Left renal cortex interstitium (tissue), 4 donors: ENCODE measurements around the gene ANKRD65. TPM values are rescaled to one million over a fixed set of nuclear protein-coding genes. Genes with fewer than 3 reads are reported as not detected.
"Not testable (repeated sequence)": the region's sequence is repeated elsewhere in the genome, so short reads cannot be mapped to it uniquely, and the experiment has no call there.

Experiments used
- DNase-seq, 4 donors: peaks; one replicate each; pipeline ENCODE4 v3.0.0-alpha.2; 2013; ENCODE audit warnings: low read depth in 4 of 4, low spot score in 2 of 4, missing footprints in 1 of 4
- polyA plus RNA-seq, 4 donors: library from polyadenylated mRNA; unstranded; fragments of 120-200 nt; gene quantifications; one replicate each; pipeline ENCODE4 v1.2.1, GENCODE V29; 2013; ENCODE audit not compliant: insufficient read length in 4 of 4

The ANKRD65 gene
- polyA plus RNA-seq, 4 donors: 5.1 to 27.6 (median 12.1) TPM

- no peak for DNase-seq
These were observed 10.8 kb upstream of the ANKRD65 start for GRCh38 chr1:1431845-1432273.

GRCh38 chr1:1430992-1431844 lies 10.1 kb upstream of the ANKRD65 start:
- no peak for DNase-seq

- DNase-seq: no peak
These were observed 9.3 kb upstream of the ANKRD65 start for GRCh38 chr1:1430114-1430982.

DNA sequence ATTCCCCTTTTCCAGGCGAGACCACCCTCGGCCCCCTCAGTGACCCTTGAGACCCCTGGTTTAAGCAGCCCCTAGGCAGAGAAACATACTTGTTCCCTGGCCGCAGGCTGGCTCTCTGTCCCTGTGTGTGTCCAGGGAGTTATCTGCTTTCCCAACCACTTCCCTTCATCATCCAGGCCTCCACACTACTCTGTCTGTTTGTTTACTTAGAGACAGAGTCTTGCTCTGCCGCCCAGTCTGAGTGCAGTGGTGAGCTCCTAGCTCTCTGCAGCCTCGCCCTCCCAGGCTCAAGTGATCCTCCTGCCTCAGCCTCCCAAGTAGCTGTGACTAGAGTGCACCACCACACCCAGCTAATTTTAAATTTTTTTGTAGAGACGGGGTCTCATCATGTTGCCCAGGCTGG lies 8.6 kb upstream of the ANKRD65 start:
- DNase-seq: no peak

DNA sequence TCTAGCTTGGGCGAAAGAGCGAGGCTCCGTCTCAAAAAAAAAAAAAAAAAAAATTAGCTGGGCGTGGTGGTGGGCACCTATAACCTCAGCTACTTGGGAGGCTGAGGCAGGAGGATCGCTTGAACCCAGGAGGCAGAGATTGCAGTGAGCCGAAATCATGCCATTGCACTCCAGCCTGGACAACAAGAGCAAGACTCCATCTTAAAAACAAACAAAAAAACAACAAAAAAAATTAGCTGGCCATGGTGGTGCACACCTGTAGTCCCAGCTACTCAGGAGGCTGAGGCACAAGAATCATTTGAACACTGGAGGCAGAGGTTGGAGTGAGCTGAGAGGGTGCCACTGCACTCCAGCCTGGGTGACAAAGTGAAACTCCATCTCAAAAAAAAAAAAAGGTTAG lies 7.9 kb upstream of the ANKRD65 start:
- not testable (repeated sequence) for DNase-seq

DNA sequence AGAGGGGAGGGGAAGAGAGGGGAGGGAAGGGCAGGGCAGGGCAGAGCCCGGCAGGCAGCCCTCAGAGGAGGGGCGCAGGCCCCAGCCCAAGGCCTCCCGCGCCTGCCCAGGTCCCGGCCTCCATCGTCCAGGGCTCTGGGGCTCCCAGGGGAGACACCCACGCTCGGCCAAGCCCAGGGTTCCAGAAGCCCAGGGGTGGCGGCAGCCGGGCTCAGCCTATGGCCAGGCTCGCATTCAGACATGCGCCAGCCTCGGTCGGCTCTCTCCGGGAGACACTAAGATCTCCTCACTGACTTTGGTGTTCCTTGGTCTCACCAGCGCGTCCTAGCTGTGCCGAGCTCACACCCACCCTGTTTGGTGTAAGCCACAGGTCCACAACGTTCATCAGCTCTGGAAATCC lies 7.1 kb upstream of the ANKRD65 start:
- DNase-seq: no peak

- no peak for DNase-seq
These were observed 6.7 kb upstream of the ANKRD65 start for GRCh38 chr1:1427820-1428148.

DNA sequence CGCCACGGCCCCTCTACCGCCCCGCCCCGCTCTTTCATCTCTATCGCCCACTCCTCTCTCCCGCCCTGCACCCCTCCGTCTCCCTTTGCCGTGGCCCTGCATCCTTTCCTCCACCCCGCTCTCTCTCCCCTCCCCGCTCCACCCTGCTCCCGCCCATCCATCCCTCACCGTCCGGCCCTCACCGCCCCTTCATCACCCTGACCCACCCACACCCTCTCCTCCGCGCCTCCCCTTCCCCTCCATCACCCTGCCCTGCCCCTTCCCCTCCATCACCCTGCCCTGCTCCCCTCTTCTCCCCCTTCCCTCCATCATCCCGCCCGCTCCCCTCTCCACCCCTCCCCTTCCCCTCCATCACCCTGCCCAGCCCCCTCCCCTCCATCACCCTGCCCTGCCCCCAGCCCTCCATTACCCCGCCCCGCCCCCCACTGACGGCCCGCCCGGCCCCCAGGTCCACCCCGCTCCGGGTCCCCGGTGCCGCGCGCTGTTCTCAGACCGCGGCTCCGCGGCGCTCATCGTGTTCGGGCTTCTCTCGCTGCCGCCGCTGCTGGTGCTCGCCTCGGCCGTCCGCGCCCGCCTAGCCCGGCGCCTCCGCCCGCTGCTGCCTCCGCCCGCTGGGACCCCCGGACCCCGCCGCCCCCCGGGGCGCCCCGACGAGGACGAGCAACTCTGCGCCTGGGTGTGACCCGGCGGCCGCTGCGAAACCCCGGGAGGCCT lies 6.2 kb upstream of the ANKRD65 start:
- no peak for DNase-seq

GRCh38 chr1:1426496-1427105 lies 5.5 kb upstream of the ANKRD65 start:
- no peak for DNase-seq

GRCh38 chr1:1425753-1426495 lies 4.8 kb upstream of the ANKRD65 start:
- DNase-seq: no peak

DNA sequence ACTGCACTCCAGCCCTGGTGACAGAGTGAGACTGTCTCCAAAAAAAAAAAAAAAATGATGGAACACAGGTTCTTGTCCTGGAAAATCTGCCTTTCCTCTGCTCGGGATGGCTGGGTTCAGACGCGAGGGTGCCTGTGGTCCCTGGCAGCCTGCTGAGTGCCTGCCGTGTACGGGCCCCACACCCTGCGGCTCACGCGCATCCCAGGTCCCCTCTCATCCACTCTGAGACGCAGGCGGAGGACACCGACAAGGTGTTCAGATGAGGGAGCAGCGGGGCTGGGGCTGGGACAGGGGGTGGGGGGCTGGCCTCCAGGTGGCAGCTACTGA lies 4.3 kb upstream of the ANKRD65 start:
- no peak for DNase-seq

GRCh38 chr1:1424707-1425106 lies 3.6 kb upstream of the ANKRD65 start:
- no peak for DNase-seq

- DNase-seq: no peak
These were observed 2.1 kb upstream of the ANKRD65 start for GRCh38 chr1:1423245-1423597.

DNA sequence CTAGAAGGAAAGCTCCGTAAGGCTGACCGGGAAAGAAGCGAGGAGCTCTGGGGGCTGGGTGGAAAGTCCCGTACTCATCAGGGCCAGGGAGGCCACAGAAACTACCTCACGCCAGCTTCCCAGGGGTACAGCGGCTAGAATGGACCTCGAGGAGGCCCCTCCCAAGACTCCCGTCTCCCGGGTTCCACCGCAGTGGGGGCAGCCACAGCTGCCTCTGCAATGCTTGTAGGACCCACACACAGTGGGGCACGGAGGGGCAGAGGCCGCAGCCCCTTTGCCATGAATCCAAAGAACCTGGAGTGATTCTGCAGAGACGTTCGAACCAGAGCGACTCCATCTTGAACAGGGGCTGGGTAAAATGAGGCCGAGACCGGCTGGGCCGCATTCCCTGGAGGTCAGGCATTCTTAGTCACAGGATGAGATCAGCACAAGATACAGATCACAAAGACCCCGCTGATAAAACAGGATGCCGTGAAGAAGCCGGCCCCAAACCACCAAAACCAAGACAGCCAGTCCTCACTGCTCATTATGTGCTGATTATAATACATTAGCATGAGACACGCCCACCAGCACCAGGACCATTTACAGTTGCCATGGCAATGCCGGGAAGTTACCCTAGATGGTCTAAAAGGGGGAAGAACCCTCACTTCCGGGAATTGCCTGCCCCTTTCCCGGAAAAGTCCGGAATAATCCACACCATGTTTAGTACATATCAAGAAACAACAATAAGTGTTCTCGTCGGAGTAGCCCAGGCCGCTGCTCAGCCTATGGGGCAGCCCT lies 1.6 kb upstream of the ANKRD65 start:
- no peak for DNase-seq

- no peak for DNase-seq
These were observed 910 bp upstream of the ANKRD65 start for GRCh38 chr1:1421907-1422464.

DNA sequence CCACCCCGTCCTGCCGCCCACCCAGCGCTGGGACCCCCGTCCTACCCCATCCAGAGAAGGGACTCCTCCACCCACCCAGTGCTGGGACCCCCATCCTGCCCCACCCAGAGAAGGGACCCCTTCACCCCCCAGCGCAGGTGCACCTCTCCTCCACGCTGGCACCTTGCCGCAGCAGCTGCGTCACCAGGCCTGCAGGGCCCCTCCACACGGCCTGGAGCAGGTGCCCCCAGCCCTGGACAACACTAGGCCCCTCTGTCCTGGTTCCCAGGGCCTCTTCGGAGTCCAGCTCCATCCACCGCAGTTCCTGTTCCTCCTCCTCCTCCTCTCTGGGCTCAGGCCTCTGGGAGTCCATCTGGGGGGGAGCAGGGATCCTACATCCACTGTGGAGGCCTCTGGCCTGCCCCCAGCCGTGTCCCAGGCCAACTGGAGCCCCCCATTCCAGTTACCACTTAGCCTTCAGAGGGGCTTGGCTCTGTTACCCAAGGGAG lies 378 bp downstream of the ANKRD65 start:
- DNase-seq: no peak

GRCh38 chr1:1419813-1420653 lies 1.0 kb downstream of the ANKRD65 start:
- no peak for DNase-seq

DNA sequence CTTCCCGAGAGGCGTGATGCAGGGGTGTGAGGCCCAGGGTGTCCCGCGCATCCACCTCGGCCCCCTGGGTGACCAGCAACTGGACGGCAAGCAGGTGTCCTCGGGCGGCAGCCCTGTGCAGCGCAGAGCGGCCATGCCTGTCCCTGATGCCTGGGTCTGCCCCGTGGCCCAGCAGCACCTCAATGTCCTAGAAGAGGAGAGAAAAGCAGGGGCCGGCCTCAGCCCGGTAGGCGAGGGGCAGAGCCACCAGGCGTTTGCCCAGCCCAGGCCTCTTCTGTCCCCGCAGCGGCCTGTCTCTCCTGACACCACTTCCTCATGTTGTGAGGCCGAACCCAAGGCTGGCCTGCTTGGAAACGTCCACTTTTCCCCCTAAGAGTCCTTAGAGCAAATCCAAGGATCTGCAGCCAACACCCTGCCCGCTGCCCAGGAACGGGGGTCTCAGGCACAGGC lies 1.7 kb downstream of the ANKRD65 start:
- DNase-seq: no peak
